GM23338 (cell line): ENCODE measurements around the gene KCNQ5. TPM values are rescaled to one million over a fixed set of nuclear protein-coding genes. Genes with fewer than 3 reads are reported as not detected.

Source experiments
- ATAC-seq: fragments of 200-7000 bp; cut with Tn5 transposase; 3 replicates; pipeline ENCODE4 v1.9.1; 2020
- DNase-seq: peaks from one replicate; pipeline ENCODE4 v3.0.0-alpha.2; 2015; ENCODE audit warnings: low spot score
- H2AFZ ChIP-seq: fragments of 200-600 bp; sonication (generic); 2 replicates; pipeline ENCODE4 v1.8.0; 2016; ENCODE audit warnings: antibody characterized with exemption, mild to moderate bottlenecking, moderate library complexity
- H3F3A ChIP-seq: fragments of 200-600 bp; sonication (generic); replicated peaks from 2 replicates; pipeline ENCODE4 v1.8.0; 2017; ENCODE audit warnings: antibody characterized with exemption, mixed run types, low read depth
- H3K27ac ChIP-seq: fragments of 200-600 bp; sonication (generic); 2 replicates; pipeline ENCODE4 v1.6.1; 2016; ENCODE audit warnings: low read depth
- H3K27me3 ChIP-seq: fragments of 200-600 bp; sonication (generic); 2 replicates; pipeline ENCODE4 v1.8.0; 2016; ENCODE audit warnings: mild to moderate bottlenecking, mixed run types, moderate library complexity; ENCODE audit not compliant: insufficient read depth
- H3K36me3 ChIP-seq: fragments of 200-600 bp; sonication (generic); 2 replicates; pipeline ENCODE4 v1.8.0; 2016; ENCODE audit warnings: mild to moderate bottlenecking; ENCODE audit not compliant: insufficient read depth
- H3K4me1 ChIP-seq: fragments of 200-600 bp; sonication (generic); 2 replicates; pipeline ENCODE4 v1.8.0; 2016; ENCODE audit warnings: mild to moderate bottlenecking, moderate library complexity; ENCODE audit not compliant: insufficient read depth
- H3K4me2 ChIP-seq: fragments of 200-600 bp; sonication (generic); 2 replicates; pipeline ENCODE4 v1.7.1; 2017; ENCODE audit warnings: mixed run types
- H3K4me3 ChIP-seq: fragments of 200-600 bp; sonication (generic); 2 replicates; pipeline ENCODE4 v1.6.1; 2016; ENCODE audit warnings: mixed run types
- H3K79me2 ChIP-seq: fragments of 200-600 bp; sonication (generic); replicated peaks from 2 replicates; pipeline ENCODE4 v1.8.0; 2017; ENCODE audit warnings: mild to moderate bottlenecking; ENCODE audit not compliant: insufficient read depth
- H3K9me2 ChIP-seq: fragments of 200-600 bp; sonication (generic); 2 replicates; pipeline ENCODE4 v1.8.0; 2017; ENCODE audit not compliant: insufficient read depth
- H4K20me1 ChIP-seq: fragments of 200-600 bp; sonication (generic); replicated peaks from 2 replicates; pipeline ENCODE4 v1.8.0; 2017; ENCODE audit warnings: mild to moderate bottlenecking; ENCODE audit not compliant: insufficient read depth
- H3K27ac Mint-ChIP-seq: 2 replicates; pipeline ENCODE4 v1.8.0; 2020; ENCODE audit warnings: inconsistent platforms, mild to moderate bottlenecking, moderate library complexity, mixed read lengths
- H3K27me3 Mint-ChIP-seq: 3 replicates; pipeline ENCODE4 v1.8.0; 2022; ENCODE audit warnings: low read depth, mild to moderate bottlenecking, moderate library complexity, mixed read lengths, inconsistent platforms; ENCODE audit not compliant: insufficient read depth, poor library complexity
- H3K36me3 Mint-ChIP-seq: 3 replicates; pipeline ENCODE4 v1.8.0; 2021; ENCODE audit warnings: low read depth, mild to moderate bottlenecking, inconsistent platforms, moderate library complexity, mixed read lengths
- H3K4me1 Mint-ChIP-seq: 3 replicates; pipeline ENCODE4 v1.8.0; 2020; ENCODE audit warnings: mild to moderate bottlenecking, inconsistent platforms, mixed read lengths
- H3K4me3 Mint-ChIP-seq: 3 replicates; pipeline ENCODE4 v1.8.0; 2021; ENCODE audit warnings: moderate library complexity, mild to moderate bottlenecking, inconsistent platforms, mixed read lengths
- H3K9me3 Mint-ChIP-seq: 3 replicates; pipeline ENCODE4 v1.8.0; 2020; ENCODE audit warnings: moderate library complexity, mild to moderate bottlenecking, inconsistent platforms, mixed read lengths
- ETS1 ChIP-seq: IDR thresholded peaks from 2 replicates; pipeline ENCODE4 v1.6.1; 2016; ENCODE audit warnings: antibody characterized with exemption
- JUNB ChIP-seq: IDR thresholded peaks from one replicate; pipeline ENCODE4 v1.6.1; 2016; ENCODE audit warnings: antibody characterized with exemption; ENCODE audit not compliant: unreplicated experiment
- NANOG ChIP-seq: IDR thresholded peaks from 2 replicates; pipeline ENCODE4 v1.6.1; 2016; ENCODE audit warnings: antibody characterized with exemption, borderline replicate concordance
- POLR2AphosphoS5 ChIP-seq: IDR thresholded peaks from 2 replicates; pipeline ENCODE4 v1.6.1; 2016; ENCODE audit warnings: antibody characterized with exemption, low read depth
- REST ChIP-seq: IDR thresholded peaks from one replicate; pipeline ENCODE4 v1.6.1; 2018; ENCODE audit warnings: antibody characterized with exemption; ENCODE audit not compliant: unreplicated experiment
- ZNF462 ChIP-seq: fragments of 250-450 bp; sonication (Bioruptor Pico); IDR thresholded peaks from 2 replicates; pipeline ENCODE4 v1.5.0; 2020; ENCODE audit warnings: mild to moderate bottlenecking, moderate library complexity
- polyA plus RNA-seq: library from polyadenylated mRNA; unstranded; fragments of >200 nt; fragmentation: Nextera tagmentation; extraction: Ambion mirVana; gene quantifications from 2 replicates; pipeline ENCODE4 v1.2.1, GENCODE V29; 2016
- total RNA-seq: library from RNA; depleted of rRNA; stranded (reverse); fragments of >200 nt; shearing (Covaris generic); gene quantifications from 2 replicates; pipeline ENCODE4 v1.2.3, GENCODE V29; 2014

The KCNQ5 gene
- total and polyA plus RNA-seq, 2 experiments from 2014 or later, result 0.68 to 0.87 TPM

- TF ChIP-seq ZNF462 (CRISPR knock-in tag), result no peak
- no peak for TF ChIP-seq NANOG
- TF ChIP-seq JUNB, result no peak
- no peak for TF ChIP-seq POLR2AphosphoS5
- no peak for TF ChIP-seq REST
Observed at GRCh38 chr6:73062130-73062529, 440.3 kb downstream of the KCNQ5 start (continued).

- H4K20me1 ChIP-seq, result no peaks in the 10 kb centered on the region
- no peaks in the 10 kb centered on the region for H3K36me3 ChIP-seq
- H3K27ac ChIP-seq, result no peak overlapping the region
- ATAC-seq (no peak), DNase-seq (no peak)
- no peaks in the 10 kb centered on the region for H3K4me1 ChIP-seq
- H3K27me3 Mint-ChIP-seq, result no peaks in the 10 kb centered on the region
- H3K9me2 ChIP-seq, result no peaks in the 10 kb centered on the region
- H2AFZ ChIP-seq, result no peak overlapping the region
- H3K36me3 Mint-ChIP-seq, result no peaks in the 10 kb centered on the region
- no peak overlapping the region for H3K4me3 ChIP-seq
- no peak overlapping the region for H3K27ac Mint-ChIP-seq
- H3K4me1 Mint-ChIP-seq, result no peaks in the 10 kb centered on the region
- no peak overlapping the region for H3K4me2 ChIP-seq
- no peaks in the 10 kb centered on the region for H3K79me2 ChIP-seq
- H3K4me3 Mint-ChIP-seq, result no peak overlapping the region
- H3K27me3 ChIP-seq, result no peaks in the 10 kb centered on the region
- H3F3A ChIP-seq, result no peaks in the 10 kb centered on the region
- H3K9me3 Mint-ChIP-seq, result no peaks in the 10 kb centered on the region; the same call in 2 of the 3 replicates
- TF ChIP-seq ETS1, result no peak
Observed at GRCh38 chr6:73062837-73063236, 441.0 kb downstream of the KCNQ5 start.
